HG03521 (cell line): ENCODE results near the gene B4GALT1.
"Not testable (repeated sequence)": the region's sequence is repeated elsewhere in the genome, so short reads cannot be mapped to it uniquely, and the experiment has no call there.

Experiments used
- ATAC-seq: cut with Tn5 transposase; IDR thresholded peaks from one replicate; pipeline ENCODE4 v1.9.1; 2021; ENCODE audit warnings: mild to moderate bottlenecking, moderate library complexity; ENCODE audit not compliant: unreplicated experiment

B4GALT1 gene

DNA sequence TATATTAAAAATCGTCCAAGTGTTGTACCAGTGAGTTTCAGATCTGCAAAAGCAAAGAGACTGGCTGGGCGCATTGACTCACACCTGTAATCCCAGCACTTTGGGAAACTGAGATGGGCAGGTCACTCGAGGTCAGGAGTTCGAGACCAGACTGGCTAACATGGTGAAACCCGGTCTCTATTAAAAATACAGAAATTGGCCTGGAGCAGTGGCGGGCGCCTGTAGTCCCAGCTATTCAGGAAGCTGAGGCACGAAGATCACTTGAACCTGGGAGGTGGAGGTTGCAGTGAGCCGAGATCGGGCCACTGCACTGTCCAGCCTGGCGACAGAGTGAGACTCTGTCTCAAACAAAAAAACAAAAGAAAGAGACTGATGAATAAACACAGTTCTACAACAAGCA is 18.3 kb upstream of the B4GALT1 start:
- ATAC-seq = no peak

DNA sequence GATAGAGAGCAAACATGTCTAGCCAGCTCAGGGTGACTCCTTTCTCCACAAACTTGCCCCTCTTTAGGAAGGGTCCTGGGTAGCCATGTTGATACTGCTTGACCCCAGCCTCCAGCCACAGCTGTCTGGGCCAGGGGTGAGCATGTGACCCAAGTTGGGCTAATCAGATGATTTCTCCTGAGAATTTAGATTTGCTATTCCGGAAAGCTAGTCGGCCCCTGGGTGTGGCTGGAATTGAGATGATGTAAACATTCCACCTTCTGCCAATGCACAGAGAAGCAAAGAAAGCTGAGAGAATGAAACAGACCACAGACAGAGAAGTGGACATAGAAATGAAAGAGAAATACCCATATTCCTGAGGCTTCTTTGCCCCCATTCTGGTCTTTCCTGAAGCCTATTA is 17.8 kb upstream of the B4GALT1 start:
- no peak for ATAC-seq

DNA sequence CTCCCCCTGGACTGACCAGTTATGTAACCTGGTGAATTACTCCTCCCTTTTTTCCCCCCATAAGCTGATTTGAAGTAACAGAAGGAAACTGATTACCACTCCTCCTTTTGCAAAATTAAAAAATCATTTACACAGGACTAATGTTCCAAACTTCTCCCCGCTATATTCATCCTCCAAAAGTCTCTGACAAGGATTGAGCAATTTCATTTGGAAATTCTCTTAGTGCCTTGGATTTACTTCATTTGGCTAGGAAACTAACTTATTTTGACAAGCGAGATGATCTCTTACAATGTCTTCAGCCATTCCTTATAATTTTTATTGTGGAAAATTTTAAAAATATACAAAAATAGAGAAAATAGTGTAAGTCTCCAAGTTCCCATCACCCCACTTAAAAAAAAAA is 15.4 kb upstream of the B4GALT1 start:
- ATAC-seq = no peak

DNA sequence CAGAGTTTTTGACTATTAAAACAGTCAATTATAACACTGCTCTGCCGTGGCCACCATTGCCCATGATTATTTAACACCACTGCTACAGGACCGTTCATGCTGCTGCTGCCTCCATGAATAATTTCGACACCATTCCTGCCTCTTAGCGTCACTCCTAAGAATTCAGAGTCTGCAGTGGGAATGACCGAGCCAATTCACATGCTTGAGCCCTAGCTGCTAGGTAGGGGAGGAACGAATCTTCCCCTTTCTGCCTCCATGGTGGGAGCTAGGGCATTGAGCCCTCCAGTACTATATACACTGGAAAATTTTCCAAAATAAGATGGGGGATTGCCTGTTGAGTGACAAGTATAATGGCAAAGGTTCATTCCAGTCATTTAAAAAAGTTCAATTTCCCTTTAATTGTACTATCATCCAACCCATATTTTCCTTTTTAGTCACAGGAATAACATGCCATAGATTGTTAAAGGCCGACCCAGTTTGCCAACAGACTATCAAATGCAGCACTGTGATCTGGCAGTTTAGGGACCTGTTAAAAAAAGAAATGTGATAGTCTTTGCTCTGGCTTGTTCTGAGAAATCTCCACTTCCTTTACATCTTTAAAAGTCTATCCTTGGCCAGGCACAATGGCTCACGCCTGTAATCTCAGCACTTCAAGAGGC is 13.5 kb upstream of the B4GALT1 start:
- ATAC-seq = no peak

DNA sequence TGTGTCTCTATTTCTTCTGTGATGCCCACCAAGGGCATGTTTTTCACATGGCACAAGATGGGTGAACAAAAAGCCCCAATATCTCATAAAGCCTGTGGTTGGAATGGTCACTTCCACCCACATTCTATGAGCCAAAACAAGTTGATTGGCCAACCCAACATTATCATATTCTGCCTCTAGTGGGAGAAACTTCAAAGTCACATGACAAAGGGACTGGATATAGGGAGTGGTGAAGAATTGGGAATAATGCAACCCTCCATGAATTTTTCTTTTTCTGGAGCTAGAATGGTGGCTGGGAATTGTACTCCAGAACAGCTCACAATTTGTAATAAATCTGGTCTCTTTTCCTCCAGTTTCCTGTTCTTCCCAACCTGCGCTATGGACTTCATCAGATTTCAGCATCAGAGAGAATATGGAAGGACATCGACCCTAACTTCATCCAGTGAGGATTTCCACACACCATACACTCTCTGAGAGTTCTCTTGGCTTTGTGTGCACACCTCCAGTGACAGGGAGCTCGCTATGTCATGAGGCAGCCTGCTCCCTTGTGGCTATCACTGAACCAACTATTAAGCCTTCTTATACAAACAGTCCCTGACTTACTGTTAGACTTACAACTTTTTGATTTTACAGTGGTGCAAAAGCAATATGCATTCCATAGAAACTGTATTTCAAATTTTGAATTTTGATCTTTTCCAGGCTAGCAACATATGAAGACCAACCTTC is 12.0 kb upstream of the B4GALT1 start:
- ATAC-seq = no peak

DNA sequence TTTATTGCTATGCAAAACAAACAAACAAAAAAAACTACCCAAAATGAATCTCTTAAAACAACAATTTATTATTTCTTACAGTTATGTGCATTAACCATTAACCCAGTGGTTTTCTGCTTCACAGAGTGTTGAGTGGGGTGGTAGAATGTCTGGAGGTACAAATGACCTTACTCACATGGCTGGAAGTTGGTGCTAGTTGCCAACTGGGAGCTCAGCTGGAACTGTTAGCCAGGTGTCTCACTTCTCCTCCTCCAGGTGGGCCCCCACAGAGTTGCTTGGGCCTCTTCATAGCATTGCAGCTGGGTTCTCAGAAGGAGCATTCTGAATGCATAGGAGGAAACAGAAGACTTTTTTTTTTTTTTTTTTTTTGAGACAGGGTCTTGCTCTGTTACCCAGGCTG is 10.5 kb upstream of the B4GALT1 start:
- peak; percentile 46 for ATAC-seq

DNA sequence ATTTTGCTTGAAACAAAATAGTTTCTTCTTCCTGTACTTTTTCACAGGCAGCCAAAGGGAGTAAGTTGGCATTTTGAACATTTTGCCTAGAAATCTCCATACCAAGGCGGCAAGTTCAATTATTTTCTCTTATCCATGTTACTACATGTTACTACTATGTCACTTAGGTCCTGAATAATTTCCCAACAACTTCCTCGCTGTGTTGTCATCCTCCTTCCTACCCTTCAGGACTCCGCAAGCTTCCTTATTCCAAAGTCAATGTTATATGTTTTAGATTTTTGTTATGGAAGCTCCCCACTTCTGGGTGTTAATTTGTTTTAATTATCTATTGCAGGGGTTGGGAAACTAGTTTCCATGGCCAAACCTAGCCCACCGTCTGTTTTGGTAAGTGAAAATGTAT is 9.9 kb upstream of the B4GALT1 start:
- no peak for ATAC-seq

DNA sequence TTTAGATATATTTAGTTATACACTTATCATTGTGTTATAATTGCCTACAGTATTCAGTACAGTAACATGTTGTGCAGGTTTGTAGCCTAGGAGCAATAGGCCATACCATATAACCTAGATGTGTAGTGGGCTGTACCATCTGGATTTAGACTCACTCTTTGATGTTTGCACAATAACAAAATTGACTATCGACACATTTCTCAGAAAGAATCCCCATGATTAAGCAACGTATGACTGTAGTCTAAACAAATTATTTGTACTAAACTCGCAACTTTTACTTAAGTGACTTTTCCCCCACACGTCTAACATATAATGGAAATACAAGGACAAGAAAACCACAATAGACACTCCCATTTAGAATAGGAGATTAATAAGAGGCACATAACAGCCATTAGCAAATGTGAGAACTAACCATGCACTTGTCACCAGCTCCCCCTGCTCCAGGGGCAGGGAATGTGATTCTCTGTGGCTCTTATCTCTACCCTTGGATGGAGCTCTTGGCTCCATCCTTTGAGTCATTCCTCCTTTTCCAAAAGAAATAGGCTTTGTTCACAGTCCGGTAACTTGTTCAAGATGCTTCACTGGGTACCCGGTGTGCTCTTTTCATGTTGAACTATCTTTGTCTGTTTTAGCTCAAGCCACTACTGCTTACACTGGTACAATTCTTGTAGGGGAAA is 8.7 kb upstream of the B4GALT1 start:
- no peak for ATAC-seq

DNA sequence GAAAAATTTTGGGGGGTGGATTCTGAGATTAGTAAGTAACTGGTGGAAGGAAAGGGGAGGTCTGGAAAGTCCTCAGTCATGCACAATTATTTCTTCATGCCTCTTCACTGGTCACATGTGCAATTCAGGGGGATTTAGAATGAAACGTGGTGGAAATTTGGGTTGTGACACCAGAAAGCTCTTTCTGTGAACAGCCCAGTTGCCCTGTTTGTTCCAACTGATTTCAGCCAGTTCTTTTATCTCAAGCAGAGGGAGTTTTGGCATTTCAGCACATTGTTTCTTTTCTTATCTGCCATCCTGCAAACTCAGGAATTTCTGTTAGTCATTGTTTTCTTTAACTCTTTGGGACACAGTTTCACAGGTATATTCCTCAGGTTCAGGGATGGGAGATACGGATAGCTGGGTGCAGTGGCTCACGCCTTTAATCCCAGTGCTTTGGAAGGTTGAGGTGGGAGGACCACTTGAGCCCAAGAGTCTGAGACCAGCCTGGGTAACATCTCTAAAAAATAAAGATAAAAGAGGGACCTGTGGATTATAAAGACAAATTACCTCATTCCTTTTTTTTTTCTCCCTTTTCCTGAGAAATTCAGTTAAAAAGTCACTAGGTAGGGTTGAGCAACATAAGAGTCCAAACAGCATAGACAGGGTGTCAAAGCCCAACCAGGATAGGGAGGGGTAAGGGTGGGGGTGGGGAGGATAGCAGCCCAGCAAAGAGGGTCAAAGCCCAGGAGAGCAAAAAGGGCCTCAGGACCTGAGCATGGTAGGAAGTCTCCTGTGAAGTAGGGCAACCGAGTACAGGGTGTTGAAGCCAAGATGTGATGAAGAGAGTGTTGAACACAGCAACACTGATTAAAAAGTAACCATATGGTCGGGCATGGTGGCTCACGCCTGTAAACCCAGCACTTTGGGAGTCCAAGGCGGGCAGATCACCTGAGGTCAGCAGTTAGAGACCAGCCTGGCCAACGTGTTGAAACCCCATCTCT is 5.4 kb upstream of the B4GALT1 start:
- ATAC-seq = no peak

DNA sequence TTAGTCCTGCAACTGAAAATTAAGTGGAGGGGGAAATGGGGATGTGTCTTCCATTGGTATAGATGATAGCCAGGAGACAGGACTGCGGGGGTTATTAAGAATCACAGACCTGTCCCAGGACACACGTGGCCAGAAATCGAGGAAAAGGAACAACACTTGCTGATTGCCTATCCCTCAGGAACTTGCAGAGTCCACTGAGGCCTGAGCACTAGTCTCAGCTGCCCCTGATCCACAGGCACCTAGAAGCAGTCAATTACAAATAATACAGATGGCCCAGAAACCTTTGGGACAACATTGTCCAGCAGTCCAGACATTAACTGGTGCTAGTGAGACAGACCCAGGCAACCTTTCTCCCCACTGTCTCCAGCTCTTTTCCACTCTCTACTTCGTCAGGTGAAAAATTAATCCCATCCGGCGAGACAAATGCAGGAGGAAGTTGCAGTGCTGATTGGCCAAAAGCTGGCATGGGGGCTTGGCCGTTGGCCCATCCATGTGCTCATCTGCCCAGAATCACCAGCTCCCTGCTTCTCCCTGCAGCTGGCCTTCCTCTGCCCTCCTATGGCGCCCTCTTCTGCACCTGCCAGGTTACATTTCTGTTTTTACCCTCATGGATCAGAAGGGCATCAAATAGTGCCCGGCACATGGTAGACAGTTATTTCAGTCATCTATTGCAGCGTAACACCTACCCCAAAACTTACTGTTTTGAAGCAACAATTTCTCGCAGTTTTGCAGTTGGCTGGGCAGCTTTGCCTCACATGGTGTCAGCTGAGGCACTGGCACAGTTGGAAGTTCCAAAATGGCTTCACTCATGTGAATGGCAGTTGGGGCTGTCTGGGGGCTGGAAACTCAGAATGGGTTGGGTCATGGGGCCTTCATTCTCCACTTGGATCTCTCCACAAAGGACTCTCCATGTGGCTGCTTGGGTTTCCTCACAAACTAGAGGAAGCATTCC is 3.6 kb upstream of the B4GALT1 start:
- ATAC-seq = no peak

DNA sequence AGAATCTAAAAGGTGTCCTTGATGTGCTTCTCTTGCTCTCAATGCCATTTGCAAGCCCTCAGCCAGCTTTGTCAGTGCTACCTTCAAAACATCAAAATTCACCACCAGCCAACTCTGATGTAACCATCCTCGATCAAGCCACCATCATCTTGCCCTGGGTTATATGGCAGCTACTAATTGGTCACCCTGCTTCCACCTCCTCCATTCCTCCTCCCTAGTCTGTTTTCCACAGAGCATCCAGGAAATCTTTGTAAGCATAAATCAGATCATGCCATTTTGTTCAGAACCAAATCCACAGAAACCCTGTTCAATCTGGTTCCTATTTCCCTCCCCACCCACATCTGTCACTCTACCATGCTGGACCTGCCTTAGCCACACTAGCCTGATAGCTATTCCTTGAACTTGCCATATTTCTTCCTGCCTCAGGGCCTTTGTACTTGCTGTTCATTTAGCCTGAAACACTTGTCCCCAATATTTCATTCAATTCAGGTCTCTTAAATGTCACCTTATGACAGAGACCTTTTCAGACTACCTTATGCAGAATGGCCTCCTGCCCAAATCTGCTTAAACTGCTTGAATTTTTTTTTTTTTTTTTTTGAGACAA is 1.9 kb upstream of the B4GALT1 start:
- no peak for ATAC-seq

DNA sequence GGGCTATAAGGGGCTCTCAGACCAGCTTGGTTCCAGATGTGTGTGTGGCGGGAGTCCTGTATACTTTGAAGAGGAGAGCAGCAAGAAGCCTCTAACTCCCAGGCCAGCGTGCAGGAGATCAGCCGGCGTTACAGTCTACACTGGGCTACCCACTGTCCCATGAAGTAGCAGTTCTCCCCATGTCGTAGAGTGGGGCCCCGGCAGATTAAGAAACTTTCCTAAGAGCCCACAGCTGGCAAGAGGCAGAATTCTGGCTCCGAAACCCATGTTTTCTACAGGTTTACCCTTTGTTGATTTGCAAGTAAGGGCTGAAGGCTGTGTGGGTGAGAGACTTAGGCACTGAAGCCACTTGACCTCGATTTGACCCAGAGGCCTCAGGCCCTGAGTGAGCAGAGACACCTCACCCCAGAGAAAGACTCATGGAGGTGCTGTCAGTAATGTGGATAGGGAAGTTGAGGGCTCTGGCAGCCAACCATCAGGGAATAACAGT is 881 bp upstream of the B4GALT1 start:
- no peak for ATAC-seq

DNA sequence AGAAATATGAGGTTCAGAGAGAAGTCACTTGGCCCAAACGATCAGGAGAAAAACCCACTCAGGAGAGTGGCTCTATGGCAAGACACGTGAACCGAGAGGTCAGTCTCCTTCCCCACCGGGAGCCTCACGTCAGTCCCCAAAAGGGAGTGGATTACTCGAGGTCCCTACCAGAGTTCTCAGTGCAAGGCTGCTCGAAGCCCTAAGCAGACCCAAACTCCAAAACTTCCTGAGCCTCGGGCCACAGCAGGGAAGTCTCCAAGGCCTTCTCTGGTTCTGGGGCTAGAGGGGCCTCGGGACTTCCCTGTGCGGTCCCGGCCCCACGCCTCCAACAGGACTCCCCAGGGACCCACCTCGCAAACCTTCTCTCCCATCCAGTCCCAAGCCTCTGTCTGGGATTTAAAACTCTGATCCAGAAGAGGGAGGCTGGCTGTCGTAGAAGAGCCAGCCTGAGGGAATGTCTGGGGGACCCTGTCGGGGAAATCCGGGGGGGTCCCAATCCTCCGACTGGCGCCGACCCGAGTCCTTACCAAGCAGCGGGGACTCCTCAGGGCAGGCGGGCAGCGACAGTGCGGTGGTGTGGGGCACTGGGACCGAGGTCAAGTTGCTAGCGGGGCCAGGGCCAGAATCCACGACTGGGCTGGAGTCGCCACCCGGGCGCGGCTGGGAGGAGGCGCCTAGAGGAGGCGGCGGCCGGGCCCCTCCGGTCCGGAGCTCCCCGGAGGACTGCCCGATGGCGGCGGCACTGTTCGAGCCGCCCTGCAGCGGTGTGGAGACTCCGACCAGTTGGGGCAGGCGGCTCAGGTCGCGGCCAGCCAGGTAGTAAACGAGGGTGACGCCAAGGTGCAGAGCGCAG is 679 bp downstream of the B4GALT1 start:
- peak; percentile 2 for ATAC-seq

DNA sequence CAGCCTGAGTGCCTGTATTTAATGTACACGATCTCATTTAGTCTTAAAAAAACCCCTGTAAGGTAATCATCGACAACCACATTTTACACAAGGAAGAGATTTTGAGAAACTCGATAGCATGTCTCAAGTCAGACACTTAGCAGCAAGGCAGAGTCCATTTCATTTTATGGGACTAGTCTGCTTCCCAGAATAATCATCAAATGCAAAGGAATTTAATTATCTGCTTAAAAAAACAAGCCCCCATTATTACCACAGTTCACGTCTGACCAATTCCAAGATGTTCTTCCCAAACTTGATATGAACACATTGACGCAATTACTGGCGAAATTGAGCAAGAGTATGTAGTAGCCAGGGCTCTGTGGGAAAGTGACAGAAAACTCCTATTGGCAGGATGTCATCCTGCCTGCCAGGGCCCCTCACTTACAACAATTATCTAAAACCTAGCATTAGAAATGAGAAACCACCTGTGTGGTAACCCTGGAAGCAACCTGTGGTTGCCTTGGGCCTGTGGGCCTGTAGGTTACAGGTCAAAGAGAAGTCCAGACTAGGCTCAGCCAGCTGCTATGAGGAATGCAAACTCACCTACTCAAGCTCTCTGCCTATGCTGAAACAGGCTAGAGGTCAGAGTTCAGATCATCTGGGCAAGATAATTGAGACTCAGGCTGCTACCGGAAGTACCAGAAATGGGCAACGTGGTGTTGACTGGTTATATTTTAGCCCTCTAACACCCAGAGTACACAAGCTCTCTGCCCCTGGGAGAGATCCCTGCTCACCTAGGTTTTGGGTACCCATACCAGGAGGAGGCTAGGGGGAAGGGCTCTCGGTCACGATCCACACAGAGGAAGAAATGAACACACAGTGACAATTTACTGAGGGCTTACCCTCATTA is 1.6 kb downstream of the B4GALT1 start:
- no peak for ATAC-seq

DNA sequence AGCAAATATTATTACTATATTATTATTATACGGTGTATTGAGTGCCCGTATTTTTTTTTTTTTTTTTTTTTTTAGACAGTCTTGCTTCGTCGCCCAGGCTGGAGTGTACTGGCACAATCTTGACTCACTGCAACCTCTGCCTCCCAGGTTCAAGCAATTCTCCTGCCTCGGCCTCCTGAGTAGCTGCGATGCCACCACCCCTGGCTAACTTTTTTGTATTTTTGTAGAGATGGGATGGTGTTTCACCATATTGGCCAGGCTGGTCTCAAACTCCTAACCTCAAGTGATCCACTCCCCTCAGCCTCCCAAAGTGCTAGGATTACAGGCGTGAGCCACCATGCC is 2.2 kb downstream of the B4GALT1 start:
- ATAC-seq = not testable (repeated sequence)

DNA sequence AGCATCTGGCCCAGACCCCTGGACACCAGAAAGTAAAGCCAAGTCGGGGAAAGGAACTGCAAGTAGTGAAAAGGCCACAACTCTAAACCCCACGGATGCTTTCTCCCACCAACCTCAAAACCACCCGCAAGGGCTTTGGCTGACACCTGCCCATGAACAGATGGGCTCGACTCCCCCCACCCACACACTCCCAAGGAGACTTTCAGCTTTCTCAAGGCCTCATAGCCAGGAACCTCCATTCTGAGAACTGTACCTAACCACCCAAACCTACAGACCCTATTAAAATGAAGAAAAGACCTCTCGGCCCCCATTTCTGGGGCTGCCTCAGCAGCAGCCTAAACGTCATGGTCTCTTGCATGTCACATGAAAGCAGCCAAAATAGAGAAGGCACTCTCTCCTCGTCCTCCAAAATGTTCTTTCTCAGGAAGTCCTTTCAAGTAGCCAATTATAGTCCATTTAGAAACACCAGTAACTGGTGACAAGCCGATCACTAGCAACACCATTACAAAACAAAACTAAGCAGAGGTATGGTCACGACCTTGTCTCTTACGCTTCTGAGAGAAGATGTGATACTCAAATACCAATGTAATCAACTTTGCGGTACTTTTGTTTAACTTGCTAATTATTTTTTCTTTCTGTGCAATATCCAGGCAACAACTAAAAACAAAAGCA is 2.9 kb downstream of the B4GALT1 start:
- ATAC-seq = peak; percentile 19
